Right kidney (tissue), 1 donor: ENCODE results near the gene BTBD7.
A peak's percentile ranks its signal among the peaks of the same experiment; 100 is the strongest.

Experiments
- DNase-seq: peaks from one replicate; pipeline ENCODE4 v3.0.0-alpha.2; 2016

The BTBD7 gene

DNA sequence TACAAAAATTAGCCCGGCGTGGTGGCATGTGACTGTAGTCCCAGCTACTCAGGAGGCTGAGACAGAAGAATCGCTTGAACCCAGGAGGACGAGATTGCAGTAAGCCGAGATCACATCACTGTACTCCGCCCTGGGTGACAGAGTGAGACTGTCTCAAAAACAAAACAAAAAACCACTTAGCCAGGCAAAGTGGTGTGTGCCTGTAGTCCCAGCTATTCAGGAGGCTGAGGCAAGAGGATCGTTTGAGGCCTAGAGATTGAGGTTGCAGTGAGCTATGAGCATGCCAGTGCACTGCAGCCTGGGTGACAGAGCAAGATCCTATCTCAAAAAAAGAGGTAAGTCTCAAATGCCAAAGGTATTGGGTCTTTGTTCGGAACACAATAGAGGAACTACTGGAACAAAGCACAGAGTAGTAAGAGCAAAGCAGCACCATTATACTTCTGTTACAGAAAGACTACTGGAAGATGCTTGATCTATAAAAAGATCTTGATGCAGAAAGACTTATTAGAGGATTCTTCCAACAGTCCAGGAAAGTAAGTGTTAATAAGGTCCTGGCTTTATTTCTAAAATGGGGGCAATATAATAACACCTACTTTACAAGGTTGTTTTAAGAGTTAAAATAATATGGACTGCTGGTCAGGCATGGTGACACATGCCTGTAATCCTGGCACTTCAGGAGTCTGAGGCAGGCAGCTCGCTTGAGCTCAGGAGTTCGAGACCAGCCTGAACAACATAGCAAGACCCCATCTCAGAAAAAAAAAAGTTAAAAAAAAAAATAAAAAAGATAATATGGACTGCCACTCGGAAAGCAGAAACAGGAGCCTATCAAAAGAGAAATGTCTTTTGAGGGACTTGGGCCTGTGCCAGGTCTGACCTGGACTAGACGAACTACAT is 29.9 kb downstream of the BTBD7 start:
- DNase-seq = no peak

DNA sequence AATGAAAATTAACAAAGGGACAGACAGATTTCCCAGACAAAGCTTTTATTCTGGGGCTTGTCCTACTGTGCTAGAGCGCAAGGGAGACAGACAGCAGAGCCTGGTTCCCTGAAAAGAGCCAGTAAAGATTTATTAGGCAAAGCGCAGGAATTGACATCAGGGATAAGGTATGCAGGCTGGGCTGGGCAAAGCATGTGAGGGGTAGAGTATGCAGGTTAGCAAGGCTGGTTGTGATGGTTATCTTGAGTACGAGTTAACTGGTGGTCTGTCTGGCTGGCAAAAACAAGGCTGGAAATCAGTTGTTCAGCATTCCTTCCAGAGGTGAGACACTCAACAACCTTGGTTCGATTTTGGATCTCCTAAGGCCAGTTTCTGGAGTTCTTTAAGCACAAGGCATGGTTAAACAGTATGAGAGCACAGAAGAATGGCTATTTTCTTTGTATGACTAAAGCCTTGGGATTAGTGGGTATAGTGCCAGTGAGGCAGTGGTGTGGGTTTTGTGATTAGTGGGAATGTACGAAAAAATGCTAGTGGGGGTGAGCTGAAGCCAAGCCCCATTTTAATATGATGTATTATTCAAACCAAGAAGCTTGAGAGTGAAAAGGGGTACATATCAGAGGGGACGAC is 30.9 kb downstream of the BTBD7 start:
- no peak for DNase-seq

DNA sequence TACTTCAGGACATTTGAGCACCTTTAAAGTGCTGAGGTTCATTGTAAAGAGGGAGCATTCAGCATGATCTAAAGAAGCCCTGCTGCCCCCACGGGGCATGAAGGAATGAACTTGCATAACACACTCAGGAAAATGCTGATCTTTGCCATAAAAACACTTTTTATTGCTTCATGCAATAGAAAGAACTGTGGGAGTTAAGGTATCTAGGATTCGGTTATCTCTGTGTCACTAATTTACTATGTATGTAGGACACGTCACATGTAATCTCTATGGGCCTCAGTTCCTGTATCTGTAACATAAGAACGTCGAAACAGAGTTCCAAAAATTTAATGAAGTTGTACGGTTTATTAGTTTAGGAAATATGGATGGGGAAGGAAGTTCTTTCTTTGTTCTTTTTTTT is 33.0 kb downstream of the BTBD7 start:
- DNase-seq = no peak

- no peak for DNase-seq
These were observed 33.4 kb downstream of the BTBD7 start for GRCh38 chr14:93299416-93299815.

DNA sequence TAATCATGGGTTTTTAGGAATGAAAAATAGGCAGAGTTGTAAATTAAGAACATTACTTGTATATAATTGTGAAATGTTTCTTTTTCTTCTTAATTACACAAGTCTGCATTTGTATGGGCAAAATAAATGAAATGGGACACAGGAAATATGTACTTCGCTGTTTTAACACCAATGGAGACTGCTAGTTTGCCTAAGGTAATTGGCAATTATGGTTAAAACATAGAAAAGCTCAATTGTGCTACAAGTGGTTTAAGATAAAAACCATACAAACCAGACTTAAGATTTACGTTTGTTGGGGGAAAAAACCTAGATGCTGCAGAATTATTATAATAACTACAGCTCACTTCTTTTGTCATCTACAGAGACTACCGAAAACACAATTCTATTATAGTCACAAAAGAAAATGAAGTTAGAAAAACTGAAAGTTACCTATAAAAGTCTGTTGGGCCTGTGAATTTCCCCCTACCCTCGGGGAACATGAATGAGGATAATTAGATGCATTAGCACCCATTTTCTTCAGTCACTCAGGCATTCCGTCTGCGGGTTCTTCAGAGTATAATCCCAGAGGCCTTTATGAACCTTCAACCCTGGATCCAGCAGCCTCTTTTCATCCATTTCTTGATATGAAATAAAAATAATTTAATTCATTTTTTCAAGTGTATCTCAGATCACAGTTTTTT is 37.2 kb downstream of the BTBD7 start:
- no peak for DNase-seq

DNA sequence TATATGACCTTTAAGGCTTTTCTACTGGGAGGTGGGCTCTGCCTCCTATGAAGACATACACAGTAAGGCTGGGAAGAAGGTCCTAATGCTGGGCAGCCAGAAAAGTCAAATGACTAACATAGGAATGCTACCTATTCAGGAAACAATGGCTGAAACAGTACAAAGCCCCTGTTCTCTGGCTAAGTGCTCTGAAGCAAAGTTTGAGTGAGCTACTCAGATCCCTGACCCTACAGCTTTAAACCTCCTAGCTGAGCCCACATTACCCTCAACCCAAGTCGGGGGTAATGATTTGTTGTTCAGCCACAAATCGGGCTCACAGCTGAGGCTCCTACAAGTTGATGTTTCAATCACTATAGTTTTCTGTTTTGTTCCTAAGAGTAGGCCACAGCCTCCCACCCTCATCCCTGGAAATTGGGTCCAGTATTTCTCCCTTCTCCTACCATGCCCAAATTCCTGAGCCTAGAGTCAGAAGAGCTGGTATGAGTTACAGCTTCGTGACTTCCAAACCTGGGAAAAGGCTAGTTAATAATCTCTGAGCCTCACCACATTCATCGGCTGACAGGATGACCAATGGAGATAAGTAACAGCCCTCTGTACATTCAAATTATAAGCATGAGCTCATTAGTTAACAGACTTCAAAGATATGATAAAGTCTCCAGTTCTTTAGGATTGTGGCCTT is 46.5 kb downstream of the BTBD7 start:
- DNase-seq = no peak

DNA sequence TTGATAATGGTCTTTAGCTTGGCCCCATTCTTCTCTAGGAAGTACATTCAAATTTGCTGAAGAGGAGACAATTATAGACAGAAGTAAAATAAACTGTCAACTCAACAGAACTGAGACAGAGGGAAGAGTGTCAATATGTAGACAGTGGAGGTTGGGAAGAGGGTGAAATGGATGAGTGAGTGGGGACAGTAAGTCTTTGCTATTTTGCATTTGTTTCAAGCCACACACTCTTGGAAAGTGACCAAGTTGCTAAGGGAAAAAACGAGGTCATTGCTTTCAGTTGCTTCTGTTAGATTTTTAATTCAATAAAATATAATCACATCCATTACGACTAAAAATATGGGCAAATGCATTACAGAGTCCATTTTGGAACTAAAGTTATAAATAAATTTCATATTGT is 47.8 kb downstream of the BTBD7 start:
- DNase-seq = no peak

GRCh38 chr14:93281937-93282336 is 50.9 kb downstream of the BTBD7 start:
- DNase-seq = no peak

DNA sequence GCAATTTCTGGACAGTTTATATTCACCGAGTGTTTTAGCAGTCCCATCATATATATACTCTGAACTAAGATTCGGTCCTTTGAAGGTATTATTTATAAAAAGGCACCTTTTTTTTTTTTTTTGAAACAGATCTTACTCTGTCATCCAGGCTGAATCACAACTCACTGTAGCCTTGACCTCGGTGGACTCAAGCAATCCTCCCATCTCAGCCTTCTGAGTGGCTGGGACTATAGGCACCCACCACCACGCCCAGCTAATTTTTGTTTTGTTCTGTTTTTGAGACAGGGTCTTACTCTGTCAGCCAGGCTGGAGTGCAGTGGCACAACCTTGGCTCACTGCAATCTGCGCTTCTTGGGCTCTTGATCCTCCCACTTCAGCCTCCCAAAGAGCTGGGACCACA is 52.1 kb downstream of the BTBD7 start:
- no peak for DNase-seq

GRCh38 chr14:93276031-93276716 is 56.7 kb downstream of the BTBD7 start:
- DNase-seq = peak; percentile 11

GRCh38 chr14:93274055-93274806 is 58.6 kb downstream of the BTBD7 start:
- DNase-seq = no peak

DNA sequence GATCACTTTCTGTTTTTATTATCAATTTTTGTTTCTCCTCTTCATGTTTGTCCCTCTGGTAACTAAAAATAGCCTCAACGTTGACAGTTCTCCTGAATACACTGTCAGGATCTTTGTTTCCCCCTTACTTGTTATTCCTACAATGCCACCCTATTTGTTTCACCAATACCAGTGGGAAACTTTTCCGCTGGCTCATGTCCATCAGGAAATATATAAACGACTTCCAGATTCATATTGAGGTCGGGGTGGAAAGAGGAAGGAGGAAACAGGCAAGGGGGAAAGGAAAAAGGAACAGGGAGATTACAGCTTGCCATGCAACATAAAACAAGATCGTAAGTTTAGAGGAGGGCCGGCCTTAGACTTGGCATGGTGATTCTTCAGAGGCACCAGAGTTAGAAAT is 61.7 kb downstream of the BTBD7 start:
- no peak for DNase-seq

DNA sequence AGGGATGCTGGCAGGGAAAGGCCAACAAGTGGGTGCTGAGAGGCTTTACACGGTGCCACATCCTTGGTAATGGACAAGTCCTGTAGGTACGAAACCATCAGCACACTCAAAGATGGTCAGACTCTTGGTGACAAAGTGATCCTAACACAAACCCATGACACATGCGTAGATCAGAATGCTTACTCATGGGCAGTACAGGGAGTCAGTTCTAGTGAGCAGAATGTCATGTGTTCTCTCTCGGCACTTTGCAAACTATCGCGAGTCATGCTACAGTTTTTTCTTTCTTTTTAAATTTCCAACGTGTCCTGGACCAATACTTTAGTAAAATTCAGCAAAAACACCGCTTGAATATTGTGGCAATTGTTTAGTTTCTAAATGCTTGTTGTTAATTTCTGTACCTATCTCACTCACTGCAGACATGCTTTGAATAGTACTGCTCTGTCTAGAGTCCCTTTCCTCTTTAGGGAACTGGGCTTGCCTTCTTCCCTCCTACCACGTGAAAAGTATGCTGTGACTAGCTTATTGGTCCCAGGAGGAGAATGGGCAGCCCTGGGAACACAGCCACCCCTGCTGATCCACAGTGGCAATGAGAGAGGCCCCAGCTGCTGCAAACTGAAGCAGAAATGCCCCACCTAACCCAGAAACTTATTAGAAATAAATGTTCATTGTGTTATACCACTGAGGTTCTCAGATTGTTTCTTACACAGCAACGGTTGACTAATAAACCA is 63.3 kb downstream of the BTBD7 start:
- DNase-seq = no peak

- DNase-seq = no peak
These were observed 64.4 kb downstream of the BTBD7 start for GRCh38 chr14:93268406-93268805.

GRCh38 chr14:93267149-93267711 is 65.6 kb downstream of the BTBD7 start:
- DNase-seq = no peak

- no peak for DNase-seq
These were observed 66.7 kb downstream of the BTBD7 start for GRCh38 chr14:93266127-93266526.

GRCh38 chr14:93263416-93263815 is 69.4 kb downstream of the BTBD7 start:
- DNase-seq = no peak

DNA sequence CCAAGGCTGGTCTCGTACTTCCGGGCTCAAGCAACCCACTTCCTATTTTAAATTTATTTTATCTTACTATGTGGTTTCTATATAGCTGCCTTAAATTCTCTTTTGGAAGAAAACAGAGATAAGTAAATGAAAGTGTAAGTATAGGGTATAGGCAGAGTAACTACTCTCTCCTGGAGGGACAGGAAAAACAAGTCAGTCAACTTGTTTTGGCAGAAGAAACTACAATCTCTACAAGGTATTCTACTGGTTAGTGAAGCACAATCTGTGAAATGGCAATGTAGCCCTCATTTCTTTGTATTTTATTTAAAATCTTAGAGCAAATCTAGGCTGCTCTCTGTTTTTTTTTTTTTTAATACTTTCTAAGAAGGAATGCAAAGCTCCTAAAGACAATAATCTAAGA is 70.4 kb downstream of the BTBD7 start:
- DNase-seq = no peak

- DNase-seq = no peak
These were observed 83.6 kb downstream of the BTBD7 start for GRCh38 chr14:93249128-93249831.

DNA sequence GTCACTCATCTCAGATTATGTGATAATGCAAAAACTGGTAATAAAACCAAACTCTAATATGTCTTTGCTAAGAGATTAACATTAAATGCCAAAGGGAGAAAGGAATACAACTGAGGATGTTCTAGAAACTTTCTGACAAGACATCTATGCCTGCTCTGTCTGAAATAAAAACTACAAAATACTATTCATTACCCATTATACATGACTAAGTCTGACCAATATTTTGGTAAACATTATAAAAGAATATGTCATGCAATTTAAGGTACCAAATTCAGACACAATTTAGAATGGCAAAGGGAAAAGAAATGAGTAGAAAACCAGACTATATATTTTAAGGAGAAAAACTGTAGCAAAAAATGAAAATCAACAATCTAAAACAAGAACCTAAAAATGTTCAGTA is 86.3 kb downstream of the BTBD7 start:
- DNase-seq = no peak
